T-helper 1 cell treated with Interleukin-12 subunit alpha and Interleukin-12 subunit beta and Interleukin-4 antibody, amounts not matched to agents 30 ng/mL and 1 ng/mL, for 36 hours (primary cell): ENCODE results near the gene UTP25. TPM values are rescaled to one million over a fixed set of nuclear protein-coding genes. Genes with fewer than 3 reads are reported as not detected.
"Not testable (repeated sequence)": the region's sequence is repeated elsewhere in the genome, so short reads cannot be mapped to it uniquely, and the experiment has no call there.

Source experiments
- intact Hi-C: fragments of 100-400 bp; cut with micrococcal nuclease; formaldehyde crosslinking; loops from one replicate; pipeline ENCODE4 v1.15.1; 2024
- total RNA-seq: library from RNA; stranded (reverse); gene quantifications from 2 replicates; pipeline ENCODE4 v1.2.3, GENCODE V29; 2022

UTP25 gene
- total RNA-seq, 1 donor from 2014 or later = 11.0 TPM

- intact Hi-C loops = no loop called here
Observed at GRCh38 chr1:209890641-209891330, 63.0 kb downstream of the UTP25 start.

DNA sequence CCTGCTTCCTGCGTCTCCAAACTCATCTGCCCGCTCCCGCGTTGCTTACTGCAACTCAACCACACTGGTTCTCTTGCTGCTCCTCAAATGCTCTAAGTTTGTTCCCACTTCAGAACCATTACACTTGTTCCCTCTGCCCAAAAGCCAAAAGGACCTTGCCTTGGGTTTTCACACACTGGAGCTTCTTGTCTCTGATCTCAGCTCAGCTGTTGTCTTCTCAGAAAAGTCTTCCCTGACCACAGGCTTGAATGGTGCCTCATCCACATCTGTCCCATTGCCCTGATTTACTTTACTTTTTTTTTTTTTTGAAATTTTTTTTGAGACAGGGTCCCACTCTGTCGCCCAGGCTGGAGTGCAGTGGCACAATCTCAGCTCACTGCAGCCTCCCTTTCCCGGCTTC lies 66.0 kb downstream of the UTP25 start:
- intact Hi-C loops = no loop called here

DNA sequence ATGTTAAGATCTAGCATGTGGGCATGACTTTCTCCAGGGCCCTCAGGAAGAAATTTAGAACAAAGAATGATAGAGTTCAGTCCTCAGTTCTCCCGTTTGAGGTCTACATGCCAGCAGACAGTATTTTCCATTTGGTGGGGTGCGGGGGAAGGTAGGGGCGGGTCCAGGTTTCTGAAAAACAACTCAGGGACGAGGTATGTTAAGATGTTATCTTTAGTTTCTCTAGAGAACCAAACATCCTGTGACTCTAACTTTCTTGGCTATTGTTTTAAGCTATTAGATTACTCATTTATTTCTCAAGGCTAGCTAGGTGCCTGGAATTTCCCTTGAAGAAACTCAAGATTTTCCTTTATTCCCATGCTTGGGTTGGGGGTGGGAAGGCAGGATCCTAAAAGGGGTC lies 67.9 kb downstream of the UTP25 start:
- intact Hi-C loops = no loop called here

DNA sequence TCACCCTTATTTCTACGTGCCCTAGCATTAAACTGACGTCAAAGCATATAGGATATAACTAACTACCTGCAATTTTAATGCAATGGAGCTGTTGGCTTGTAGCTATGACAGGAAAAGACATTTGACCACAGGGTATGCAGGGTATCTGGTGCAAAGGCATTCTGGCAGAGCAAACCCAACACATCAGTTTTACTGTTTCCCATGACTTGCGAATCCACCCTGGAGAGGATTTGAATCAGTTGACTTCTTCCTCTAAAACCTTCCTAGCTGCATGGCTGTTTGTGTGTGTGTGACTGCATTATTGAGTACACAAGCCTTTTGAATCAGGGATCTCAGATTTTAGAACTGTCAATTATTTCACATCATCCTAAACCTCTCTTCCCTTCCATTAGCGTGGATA lies 68.6 kb downstream of the UTP25 start:
- intact Hi-C loops = no loop called here

- intact Hi-C loops = not testable (repeated sequence)
Observed at GRCh38 chr1:209898271-209898670, 70.5 kb downstream of the UTP25 start.

- intact Hi-C loops = not testable (repeated sequence)
Observed at GRCh38 chr1:209898851-209899250, 71.1 kb downstream of the UTP25 start.

- intact Hi-C loops = no loop called here
Observed at GRCh38 chr1:209899948-209900347, 72.2 kb downstream of the UTP25 start.

DNA sequence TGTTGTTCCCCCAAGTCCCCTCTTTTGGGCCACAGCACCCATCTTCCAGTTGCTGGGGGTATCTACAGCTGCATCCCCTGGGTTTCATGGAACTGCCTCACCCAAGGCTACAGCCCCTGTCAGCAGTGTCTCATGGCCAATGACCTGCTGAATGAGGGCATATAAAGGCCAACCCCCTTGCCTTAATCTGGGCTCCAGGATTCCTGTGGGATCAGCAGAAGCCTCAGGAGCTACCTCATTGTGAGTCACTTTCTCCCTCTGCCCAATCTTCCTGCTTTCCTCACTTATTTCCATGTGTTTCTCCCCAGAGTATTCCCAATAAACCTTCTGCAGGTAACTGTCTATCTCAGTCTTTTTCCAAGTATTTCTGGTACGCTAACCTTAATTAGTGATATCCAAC lies 73.0 kb downstream of the UTP25 start:
- intact Hi-C loops = no loop called here

DNA sequence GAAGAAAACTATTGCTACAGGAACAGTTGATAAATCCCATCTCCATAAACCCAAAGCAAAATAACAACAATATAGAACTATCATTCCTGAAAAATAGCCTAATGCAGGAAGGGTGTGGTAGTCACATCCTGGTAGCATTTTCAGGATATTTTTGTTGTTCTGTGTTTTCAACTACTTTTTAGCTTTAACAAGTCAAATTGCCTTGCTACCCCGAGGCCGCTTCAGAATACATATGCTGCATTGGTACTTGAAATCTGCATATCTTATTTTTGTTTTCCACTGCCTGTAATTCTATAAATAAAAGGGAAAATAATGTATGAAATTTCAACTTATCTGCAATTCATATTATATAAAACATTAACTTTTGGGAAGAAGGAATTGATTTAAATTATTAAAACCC lies 73.4 kb downstream of the UTP25 start:
- intact Hi-C loops = no loop called here

DNA sequence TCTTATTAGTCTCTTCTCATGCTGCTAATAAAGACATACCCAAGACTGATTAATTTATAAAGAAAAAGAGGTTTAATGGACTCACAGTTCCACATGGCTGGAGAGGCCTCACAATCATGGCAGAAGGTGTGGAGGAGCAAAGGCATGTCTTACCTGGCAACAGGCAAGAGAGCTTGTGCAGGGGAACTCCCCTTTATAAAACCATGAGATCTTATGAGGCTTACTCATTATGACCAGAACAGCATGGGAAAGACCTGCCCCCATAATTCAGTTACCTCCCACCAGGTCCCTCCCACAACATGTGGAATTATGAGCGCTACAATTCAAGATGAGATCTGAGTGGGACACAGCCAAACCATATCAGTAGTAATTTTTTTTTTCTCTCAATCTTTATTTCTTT lies 77.0 kb downstream of the UTP25 start:
- intact Hi-C loops = not testable (repeated sequence)

Other genes with a start within 250 kb of the UTP25 start
- not detected in 2 replicates for gene CAMK1G, start 244.3 kb upstream of the UTP25 start, total RNA-seq
- gene LAMB3, start 175.5 kb upstream of the UTP25 start, total RNA-seq = 5.7 and 10.0 TPM in 2 replicates
- 47.5 and 51.7 TPM in 2 replicates for gene G0S2, start 152.6 kb upstream of the UTP25 start, total RNA-seq
- gene HSD11B1, start 123.1 kb upstream of the UTP25 start, total RNA-seq = 15.8 and 16.1 TPM in 2 replicates
- gene TRAF3IP3, start 71.9 kb upstream of the UTP25 start, total RNA-seq = 443 and 445 TPM in 2 replicates
- gene C1orf74, start 43.4 kb upstream of the UTP25 start, total RNA-seq = 1.6 and 2.0 TPM in 2 replicates
- 0.15 TPM in 1 of 2 replicates, not detected in the other for gene IRF6, start 21.8 kb upstream of the UTP25 start, total RNA-seq
- not detected in 2 replicates for gene SYT14, start 110.2 kb downstream of the UTP25 start, total RNA-seq